Measurements from ENCODE around the gene GSS.

DNA sequence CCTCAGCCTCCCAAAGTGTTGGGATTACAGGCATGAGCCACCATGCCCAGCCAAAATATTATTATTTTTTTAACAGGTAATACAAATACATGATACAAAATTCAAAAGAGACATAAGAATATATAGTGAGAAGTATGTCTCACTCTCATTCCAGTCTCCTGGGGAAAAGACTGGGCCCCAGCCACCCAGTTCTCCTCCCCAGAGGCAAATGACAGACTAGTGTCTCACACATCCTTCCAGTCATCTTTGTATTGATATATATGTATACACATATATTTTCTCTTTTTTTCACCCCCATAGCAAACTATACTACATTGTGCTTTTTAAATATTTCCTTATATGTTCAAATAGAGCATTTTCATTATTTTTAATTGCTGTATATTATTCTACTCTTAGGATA is 8.3 kb downstream of the GSS start:
- TF ChIP-seq, protein P1, sequence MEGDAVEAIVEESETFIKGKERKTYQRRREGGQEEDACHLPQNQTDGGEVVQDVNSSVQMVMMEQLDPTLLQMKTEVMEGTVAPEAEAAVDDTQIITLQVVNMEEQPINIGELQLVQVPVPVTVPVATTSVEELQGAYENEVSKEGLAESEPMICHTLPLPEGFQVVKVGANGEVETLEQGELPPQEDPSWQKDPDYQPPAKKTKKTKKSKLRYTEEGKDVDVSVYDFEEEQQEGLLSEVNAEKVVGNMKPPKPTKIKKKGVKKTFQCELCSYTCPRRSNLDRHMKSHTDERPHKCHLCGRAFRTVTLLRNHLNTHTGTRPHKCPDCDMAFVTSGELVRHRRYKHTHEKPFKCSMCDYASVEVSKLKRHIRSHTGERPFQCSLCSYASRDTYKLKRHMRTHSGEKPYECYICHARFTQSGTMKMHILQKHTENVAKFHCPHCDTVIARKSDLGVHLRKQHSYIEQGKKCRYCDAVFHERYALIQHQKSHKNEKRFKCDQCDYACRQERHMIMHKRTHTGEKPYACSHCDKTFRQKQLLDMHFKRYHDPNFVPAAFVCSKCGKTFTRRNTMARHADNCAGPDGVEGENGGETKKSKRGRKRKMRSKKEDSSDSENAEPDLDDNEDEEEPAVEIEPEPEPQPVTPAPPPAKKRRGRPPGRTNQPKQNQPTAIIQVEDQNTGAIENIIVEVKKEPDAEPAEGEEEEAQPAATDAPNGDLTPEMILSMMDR (IDR thresholded peaks at IDR 0.05; ENCODE audit: insufficient read depth, low read length): no peak
- TF ChIP-seq, protein P2, sequence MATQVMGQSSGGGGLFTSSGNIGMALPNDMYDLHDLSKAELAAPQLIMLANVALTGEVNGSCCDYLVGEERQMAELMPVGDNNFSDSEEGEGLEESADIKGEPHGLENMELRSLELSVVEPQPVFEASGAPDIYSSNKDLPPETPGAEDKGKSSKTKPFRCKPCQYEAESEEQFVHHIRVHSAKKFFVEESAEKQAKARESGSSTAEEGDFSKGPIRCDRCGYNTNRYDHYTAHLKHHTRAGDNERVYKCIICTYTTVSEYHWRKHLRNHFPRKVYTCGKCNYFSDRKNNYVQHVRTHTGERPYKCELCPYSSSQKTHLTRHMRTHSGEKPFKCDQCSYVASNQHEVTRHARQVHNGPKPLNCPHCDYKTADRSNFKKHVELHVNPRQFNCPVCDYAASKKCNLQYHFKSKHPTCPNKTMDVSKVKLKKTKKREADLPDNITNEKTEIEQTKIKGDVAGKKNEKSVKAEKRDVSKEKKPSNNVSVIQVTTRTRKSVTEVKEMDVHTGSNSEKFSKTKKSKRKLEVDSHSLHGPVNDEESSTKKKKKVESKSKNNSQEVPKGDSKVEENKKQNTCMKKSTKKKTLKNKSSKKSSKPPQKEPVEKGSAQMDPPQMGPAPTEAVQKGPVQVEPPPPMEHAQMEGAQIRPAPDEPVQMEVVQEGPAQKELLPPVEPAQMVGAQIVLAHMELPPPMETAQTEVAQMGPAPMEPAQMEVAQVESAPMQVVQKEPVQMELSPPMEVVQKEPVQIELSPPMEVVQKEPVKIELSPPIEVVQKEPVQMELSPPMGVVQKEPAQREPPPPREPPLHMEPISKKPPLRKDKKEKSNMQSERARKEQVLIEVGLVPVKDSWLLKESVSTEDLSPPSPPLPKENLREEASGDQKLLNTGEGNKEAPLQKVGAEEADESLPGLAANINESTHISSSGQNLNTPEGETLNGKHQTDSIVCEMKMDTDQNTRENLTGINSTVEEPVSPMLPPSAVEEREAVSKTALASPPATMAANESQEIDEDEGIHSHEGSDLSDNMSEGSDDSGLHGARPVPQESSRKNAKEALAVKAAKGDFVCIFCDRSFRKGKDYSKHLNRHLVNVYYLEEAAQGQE (IDR thresholded peaks at IDR 0.05; ENCODE audit: insufficient replicate concordance, low read depth): no peak
- TF ChIP-seq POLR2AphosphoS5 (IDR thresholded peaks at IDR 0.05; ENCODE audit: low read depth) (no peak), GABPA (IDR thresholded peaks at IDR 0.05; ENCODE audit: low read depth) (no peak)
